GM18907 (cell line): ENCODE results near the gene AKT1.
A peak's percentile ranks its signal among the peaks of the same experiment; 100 is the strongest.

Experiments used
- ATAC-seq: cut with Tn5 transposase; IDR thresholded peaks from one replicate; pipeline ENCODE4 v1.9.1; 2021; ENCODE audit warnings: mild to moderate bottlenecking, moderate library complexity; ENCODE audit not compliant: unreplicated experiment

The AKT1 gene

DNA sequence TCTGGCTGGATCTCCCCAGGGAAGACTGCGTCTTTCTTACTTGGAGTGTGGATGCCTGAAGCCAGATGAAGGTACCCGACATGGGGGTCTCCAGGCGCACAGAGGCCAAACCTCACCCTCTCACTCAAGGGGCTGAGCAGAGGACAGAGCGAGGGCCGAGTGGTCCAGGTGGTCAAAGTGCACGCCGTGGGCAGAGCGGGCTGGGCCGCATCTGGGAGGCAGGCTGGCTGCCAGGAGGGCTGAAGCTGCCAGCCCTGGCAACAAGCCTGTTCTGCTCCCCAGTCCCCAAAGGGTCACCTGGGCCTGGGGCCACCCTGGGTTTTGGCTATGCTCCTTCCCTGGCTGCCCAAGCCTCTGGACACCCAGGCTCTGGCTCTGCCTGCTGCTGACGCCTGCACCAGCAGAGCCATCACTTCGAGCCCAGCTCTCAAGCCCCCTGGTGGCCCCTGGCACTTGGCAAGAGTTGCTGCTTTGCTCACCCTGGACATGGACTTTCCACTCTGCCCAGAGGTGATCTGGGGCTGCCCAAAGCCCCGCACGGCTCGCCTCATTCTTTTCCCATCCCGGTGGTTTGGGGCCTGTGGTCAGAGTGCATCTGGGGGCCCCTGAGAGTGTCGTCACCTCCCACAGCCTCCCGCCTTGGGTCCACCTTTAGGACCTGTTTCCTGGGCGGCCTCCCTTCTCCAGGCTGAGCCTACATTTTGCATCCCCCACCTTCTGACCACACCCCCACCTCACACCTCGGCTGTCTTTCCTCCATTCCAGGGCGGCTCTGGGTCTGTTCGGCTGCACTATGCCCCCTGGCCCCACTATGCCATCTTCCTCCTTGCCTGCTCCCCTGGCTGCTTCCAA is 68.7 kb downstream of the AKT1 start:
- no peak for ATAC-seq

DNA sequence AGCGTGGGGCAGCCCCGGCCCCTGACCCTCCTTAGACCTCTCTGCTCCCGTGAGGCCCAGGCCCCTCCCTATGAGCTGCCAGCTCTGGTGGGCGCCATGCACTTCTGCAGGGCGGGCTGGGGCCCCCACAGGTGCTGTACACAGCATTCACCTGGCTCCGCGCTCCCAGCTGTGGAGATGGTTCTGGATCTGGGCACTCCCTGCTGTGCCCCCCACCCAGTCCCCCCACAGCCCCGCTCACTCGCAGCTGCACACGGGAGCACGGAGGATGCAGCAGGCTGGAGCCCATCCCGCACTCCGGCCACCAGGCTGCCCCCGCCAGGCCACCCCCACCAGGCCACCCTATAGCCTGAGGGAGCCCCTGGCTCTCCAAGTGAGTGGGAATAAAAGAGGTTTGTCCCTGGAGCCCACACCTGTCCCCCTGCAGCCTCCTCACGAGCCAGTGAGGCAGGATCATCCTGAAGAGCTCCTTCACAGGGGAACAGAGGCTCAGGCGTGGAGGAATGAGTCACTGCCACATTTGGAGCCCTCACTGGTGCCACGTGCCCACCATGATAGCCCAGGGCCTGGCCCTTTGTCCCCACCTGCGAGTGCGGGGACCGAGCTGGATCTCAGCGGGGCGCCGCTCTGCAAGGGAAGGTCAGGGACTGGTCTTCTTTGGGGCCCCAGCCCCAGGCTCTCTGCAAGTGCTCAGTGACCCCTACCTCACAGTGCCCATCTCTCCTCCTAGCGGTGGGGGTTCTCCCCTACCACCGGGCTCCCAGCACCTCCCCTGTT is 69.6 kb downstream of the AKT1 start:
- ATAC-seq: no peak

DNA sequence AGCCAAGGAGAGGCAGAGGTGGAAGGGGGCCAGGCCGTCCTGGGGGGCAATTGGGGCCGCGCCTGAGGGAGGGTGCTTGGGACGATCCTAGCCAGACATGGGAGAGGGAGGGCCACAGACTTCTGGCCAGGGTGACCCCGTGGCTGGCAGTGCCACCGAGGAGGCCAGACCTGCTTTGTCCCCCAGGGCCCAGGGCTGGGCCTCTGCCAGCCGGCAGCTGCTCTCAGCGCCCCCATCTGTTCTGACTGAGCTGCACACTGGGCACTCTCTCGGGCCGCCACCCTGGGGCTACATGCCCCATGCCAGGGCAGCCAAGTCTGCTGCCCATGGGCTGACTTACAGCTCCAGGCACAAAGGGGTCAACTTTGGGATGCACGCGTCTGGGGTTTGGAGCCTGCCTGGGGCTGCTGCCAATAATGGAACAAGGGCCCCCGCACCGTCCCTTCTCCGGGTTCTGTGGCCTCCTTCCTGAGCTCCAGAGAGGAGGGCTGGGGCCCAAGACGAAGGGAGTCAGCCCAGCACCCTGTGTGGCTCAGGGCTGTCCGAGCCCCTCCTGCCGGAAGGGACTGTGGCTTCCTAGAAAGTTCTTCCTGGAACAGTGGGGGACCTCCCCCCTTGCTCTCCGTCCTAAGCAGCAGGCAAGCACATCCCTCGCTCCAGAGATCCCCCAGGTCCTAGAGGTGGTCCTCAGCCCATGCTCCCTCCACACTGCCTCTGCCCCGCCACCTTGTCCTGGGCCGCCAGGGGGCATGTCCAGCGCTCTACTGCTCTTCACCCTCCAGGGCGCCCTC is 70.4 kb downstream of the AKT1 start:
- ATAC-seq: no peak

DNA sequence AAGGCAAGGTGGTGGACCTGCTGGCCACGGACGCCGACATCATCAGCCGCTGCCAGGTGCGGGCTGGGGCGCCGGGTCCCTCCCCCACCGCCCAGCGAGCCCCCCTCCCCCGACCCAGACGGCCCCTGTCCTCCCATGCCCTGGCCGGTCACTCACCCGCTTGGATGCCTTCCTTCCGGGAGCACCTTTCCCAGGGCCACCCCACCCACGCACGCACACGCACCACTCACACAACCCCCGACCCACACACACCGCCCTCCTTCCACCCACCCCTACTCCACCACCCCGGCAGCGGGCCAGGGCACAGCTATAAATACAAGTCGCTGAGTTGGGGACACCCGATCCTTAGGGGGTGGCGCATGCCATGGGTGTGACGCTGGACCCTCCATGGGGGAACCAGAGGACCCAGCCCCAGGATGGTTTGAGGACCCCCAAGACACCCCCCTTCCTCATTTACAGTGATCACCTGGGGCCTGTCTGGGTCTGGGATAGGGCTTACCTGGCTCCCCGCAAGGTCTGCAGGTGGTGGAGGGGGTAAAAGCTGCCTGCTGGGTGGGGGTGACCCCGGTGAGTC is 71.1 kb downstream of the AKT1 start:
- no peak for ATAC-seq

DNA sequence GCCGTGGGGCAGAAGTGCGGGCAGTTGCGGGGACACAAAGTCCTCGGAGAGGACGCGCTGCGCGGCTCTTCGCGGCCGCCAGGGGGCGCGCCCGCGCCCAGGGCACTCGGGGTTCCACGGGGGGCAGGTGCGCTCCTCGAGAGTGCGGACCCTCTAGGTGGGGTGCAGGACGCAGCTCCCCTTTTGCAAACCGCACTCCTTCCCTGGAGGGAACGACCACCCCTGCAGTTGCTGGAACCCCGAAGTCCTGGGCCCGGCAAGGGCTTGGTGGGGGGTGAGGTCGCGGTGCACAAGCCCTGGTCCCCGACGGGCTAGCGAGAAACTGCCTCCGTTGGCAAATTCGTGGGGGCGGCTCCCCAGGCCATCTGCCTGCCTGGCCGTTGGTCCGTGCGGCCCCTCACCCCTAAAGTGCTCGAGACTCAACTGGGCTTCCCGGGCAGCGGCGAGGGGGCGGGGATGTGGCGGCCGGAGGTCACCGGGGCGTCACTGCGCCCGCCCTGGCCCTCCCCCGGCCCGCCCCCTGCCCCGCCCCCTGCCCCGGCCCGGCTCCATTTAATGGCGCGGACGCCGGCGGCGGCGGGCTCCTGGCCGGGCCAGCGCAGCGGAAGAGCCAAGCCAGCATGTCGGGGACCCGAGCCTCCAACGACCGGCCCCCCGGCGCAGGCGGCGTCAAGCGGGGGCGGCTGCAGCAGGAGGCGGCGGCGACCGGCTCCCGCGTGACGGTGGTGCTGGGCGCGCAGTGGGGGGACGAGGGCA is 71.7 kb downstream of the AKT1 start, which contains the start of gene ADSS1:
Gene ADSS1 (plus strand): TSS at position 579 of the 756 bp plus-strand sequence. CDS start 42 bp downstream, at position 621.
- ATAC-seq: peak; percentile 59

DNA sequence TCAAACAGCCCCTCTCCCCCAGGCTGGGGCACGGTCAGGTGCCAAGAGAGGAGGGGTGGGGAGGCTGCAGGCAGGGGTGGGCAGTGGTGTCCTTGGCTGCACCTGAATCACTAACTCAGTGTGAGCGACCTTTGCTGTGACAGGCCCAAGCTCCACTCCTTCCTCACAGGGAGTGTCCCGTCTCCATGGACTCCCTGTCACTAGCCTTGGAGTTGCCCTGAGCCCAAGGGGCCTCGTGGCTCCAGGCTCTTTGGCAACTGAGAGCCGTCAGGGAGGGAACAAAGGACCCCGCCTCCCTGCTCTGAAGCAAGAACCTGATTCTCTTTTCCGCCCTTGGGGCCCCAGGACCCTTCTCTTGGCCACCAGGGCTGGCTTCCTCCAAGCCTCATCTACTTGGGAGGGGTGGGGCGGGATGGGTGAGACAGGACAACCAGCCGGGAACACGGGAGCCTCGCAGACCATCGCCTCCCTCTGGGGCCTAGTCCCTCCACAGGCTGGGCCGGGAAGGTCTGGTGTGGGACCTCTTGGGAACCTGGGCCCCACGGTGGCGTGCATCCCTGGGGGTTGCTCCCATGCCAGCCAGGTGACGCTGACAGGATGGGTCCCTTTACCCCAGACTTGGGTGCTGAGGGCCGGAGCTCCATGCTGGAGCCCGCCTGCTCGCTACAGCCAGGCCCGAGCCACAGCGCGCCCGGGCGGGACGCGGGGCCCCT is 72.5 kb downstream of the AKT1 start:
- ATAC-seq: no peak

DNA sequence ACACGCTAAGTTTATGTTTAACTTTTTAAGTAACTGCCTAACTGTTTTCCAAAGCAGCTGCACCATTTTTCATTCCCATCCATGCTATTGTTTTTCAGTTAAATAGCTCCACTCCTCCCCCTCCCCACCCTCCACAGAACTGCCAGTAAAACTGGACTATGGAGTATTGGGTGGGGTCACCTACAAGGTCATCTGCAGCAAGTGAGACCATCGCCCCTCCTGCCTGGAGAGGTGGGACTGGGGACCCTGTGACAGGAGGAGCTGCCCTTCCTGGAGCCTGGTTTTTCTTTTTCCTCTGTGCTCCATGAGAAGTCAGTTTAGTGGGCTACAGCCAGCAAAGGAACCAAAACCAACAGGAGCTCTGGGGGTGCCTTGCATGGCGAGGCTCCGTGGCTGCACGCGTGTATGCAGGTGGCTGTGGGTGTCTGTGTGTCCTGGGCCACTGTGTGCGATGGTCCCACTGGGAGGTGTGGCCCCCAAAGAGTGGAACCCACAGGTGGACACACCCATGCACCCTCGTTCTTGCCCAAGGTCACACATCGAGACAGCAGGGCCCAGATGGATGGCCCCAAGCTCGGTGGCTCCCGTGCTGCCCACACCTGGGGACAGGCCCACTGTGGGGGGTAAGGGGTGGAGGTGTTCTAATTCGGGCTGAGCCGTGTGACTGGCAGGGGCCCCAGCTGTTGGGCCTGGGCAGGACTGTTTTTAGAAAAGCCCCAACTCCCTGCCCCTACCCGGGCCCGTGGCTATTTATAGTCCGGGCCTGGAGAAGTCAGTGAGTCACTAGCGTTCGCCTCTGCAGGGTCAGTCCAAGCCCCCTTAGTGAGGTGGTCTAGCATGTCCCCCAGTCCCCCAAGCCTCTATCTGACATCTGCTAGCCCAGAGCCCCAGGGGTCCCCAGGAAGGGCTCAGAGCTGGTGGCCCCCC is 73.8 kb downstream of the AKT1 start:
- ATAC-seq: no peak
